HepG2 (cell line): Measurements from ENCODE around the gene ZNF32. TPM values are rescaled to one million over a fixed set of nuclear protein-coding genes. Genes with fewer than 3 reads are reported as not detected.

ENCODE experiments used
- ETS1 ChIP-seq: sonication (generic); formaldehyde crosslinking; IDR thresholded peaks from 2 replicates; pipeline ENCODE4 v1.4.0; 2020; ENCODE audit warnings: missing genetic modification reagents
- HNF1A ChIP-seq, 2 experiments: sonication (generic) in 1 of 2; formaldehyde crosslinking in 1 of 2; IDR thresholded peaks; 2 replicates each; pipeline versions ENCODE4 v1.4.0 to v1.6.1; 2016 to 2020; ENCODE audit warnings: borderline replicate concordance in 1 of 2, low read depth in 1 of 2, mild to moderate bottlenecking in 1 of 2, missing genetic modification reagents in 1 of 2
- RBM39 ChIP-seq: fragments of 200-400 bp; formaldehyde crosslinking; IDR thresholded peaks from one replicate; pipeline ENCODE4 v1.6.1; 2018; ENCODE audit warnings: antibody characterized with exemption, mild to moderate bottlenecking, low read depth, low read length; ENCODE audit not compliant: poor library complexity, severe bottlenecking
- UBTF ChIP-seq: sonication (generic); formaldehyde crosslinking; IDR thresholded peaks from 2 replicates; pipeline ENCODE4 v1.4.0; 2020; ENCODE audit warnings: mild to moderate bottlenecking, missing genetic modification reagents
- ZBTB10 ChIP-seq: sonication (generic); formaldehyde crosslinking; IDR thresholded peaks from 2 replicates; pipeline ENCODE4 v1.4.0; 2020; ENCODE audit warnings: missing genetic modification reagents, borderline replicate concordance
- ZBTB49 ChIP-seq: sonication (generic); formaldehyde crosslinking; IDR thresholded peaks from 2 replicates; pipeline ENCODE4 v1.4.0; 2020; ENCODE audit warnings: missing genetic modification reagents, borderline replicate concordance
- ZNF234 ChIP-seq: sonication (generic); formaldehyde crosslinking; conservative IDR thresholded peaks from 2 replicates; pipeline ENCODE4 v1.5.1; 2020; ENCODE audit warnings: mild to moderate bottlenecking, missing genetic modification reagents
- ZNF253 ChIP-seq: sonication (generic); formaldehyde crosslinking; IDR thresholded peaks from 2 replicates; pipeline ENCODE4 v1.8.0; 2022; ENCODE audit warnings: mild to moderate bottlenecking, missing genetic modification reagents, borderline replicate concordance
- ZNF446 ChIP-seq: sonication (generic); formaldehyde crosslinking; IDR thresholded peaks from 2 replicates; pipeline ENCODE4 v1.5.0; 2020; ENCODE audit warnings: mild to moderate bottlenecking, missing genetic modification reagents
- ZNF543 ChIP-seq: sonication (generic); formaldehyde crosslinking; IDR thresholded peaks from 2 replicates; pipeline ENCODE4 v1.4.0; 2020; ENCODE audit warnings: mild to moderate bottlenecking, missing genetic modification reagents
- ZNF672 ChIP-seq: sonication (generic); formaldehyde crosslinking; IDR thresholded peaks from 2 replicates; pipeline ENCODE4 v1.8.1; 2022; ENCODE audit warnings: missing genetic modification reagents
- ZNF7 ChIP-seq: IDR thresholded peaks from 2 replicates; pipeline ENCODE4 v1.6.1; 2016; ENCODE audit warnings: missing biosample characterization, missing genetic modification reagents
- ZNF776 ChIP-seq: sonication (generic); formaldehyde crosslinking; IDR thresholded peaks from 2 replicates; pipeline ENCODE4 v1.4.0; 2020; ENCODE audit warnings: mild to moderate bottlenecking, missing genetic modification reagents
- ZNF839 ChIP-seq: sonication (generic); formaldehyde crosslinking; IDR thresholded peaks from 2 replicates; pipeline ENCODE4 v1.4.0; 2020; ENCODE audit warnings: missing genetic modification reagents, mild to moderate bottlenecking, borderline replicate concordance
- polyA plus RNA-seq, 8 experiments: library from polyadenylated mRNA; depleted of rRNA in 3 of 8; stranded (reverse) in 7 of 8; unstranded in 1 of 8; fragments of >200 nt; fragmentation: Illumina TruSeq in 4 of 8; extraction: Trizol in 4 of 8; gene quantifications; 2 replicates each; pipeline versions ENCODE4 v1.2.1 to v1.2.3, GENCODE V29; 2011 to 2016; ENCODE audit warnings: low read depth in 4 of 8, missing spikeins in 1 of 8, mixed read lengths in 1 of 8; ENCODE audit not compliant: insufficient read depth in 1 of 8
- total RNA-seq, 5 experiments: library from RNA; depleted of rRNA; stranded (reverse); fragments of >200 nt; fragmentation: Illumina TruSeq; extraction: Trizol; gene quantifications; 2 replicates each; pipeline ENCODE4 v1.2.3, GENCODE V29; 2016; ENCODE audit warnings: low read depth in 1 of 5

The ZNF32 gene
- total and polyA plus RNA-seq, 2 of the 13 experiments (the other 11 are each of a cell fraction or from before 2014, with no cell fraction given) = 12.5 to 16.9 TPM

- TF ChIP-seq UBTF (CRISPR knock-in tag) = peak; percentile 70; the same call in 1 of the 2 replicates
- TF ChIP-seq ZBTB49 (CRISPR knock-in tag) = no peak
- TF ChIP-seq RBM39 = no peak
- TF ChIP-seq ZBTB10 (CRISPR knock-in tag) = no peak
- TF ChIP-seq ZNF446 (CRISPR knock-in tag) = no peak
- TF ChIP-seq ZNF543 (CRISPR knock-in tag) = peak; percentile 35; the same call in 1 of the 2 replicates
- no peak for TF ChIP-seq ZNF672 (CRISPR knock-in tag)
- TF ChIP-seq HNF1A (IDR thresholded peaks at IDR 0.05; ENCODE audit: low read depth) = no peak
- TF ChIP-seq HNF1A (CRISPR knock-in tag; IDR thresholded peaks at IDR 0.05; ENCODE audit: borderline replicate concordance) = no peak
- TF ChIP-seq ZNF234 (CRISPR knock-in tag) = peak; percentile 64; the same call in 1 of the 2 replicates
- no peak for TF ChIP-seq ZNF839 (CRISPR knock-in tag)
- no peak for TF ChIP-seq ZNF253 (CRISPR knock-in tag)
- no peak for TF ChIP-seq ETS1 (CRISPR knock-in tag)
- TF ChIP-seq ZNF776 (CRISPR knock-in tag) = no peak
- TF ChIP-seq ZNF7 (CRISPR knock-in tag) = no peak
Observed at GRCh38 chr10:43648398-43649184, at the start of gene ZNF32 (continued).
